Type B pancreatic cell (in vitro differentiated cells): Measurements from ENCODE around the gene PRR5L. TPM values are rescaled to one million over a fixed set of nuclear protein-coding genes. Genes with fewer than 3 reads are reported as not detected.

Experiments
- DNase-seq: peaks from one replicate; pipeline ENCODE4 v3.0.0; 2021; ENCODE audit warnings: mixed read lengths; ENCODE audit not compliant: unreplicated experiment; ENCODE audit errors: extremely low spot score
- H3K27ac Mint-ChIP-seq: 2 replicates; pipeline ENCODE4 v1.8.0; 2021; ENCODE audit warnings: mild to moderate bottlenecking, mixed read lengths
- H3K27me3 Mint-ChIP-seq: 2 replicates; pipeline ENCODE4 v1.8.0; 2021; ENCODE audit warnings: mixed read lengths
- H3K36me3 Mint-ChIP-seq: 2 replicates; pipeline ENCODE4 v1.8.0; 2021; ENCODE audit warnings: mixed read lengths
- H3K4me1 Mint-ChIP-seq: one replicate; pipeline ENCODE4 v1.8.0; 2021; ENCODE audit warnings: mixed read lengths; ENCODE audit not compliant: unreplicated experiment
- H3K4me3 Mint-ChIP-seq: 2 replicates; pipeline ENCODE4 v1.8.0; 2021; ENCODE audit warnings: mild to moderate bottlenecking, mixed read lengths
- H3K9me3 Mint-ChIP-seq: 2 replicates; pipeline ENCODE4 v1.8.0; 2021; ENCODE audit warnings: mixed read lengths
- CTCF ChIP-seq: fragments of 200-600 bp; sonication (generic); conservative IDR thresholded peaks from 2 replicates; pipeline ENCODE4 v1.5.0; 2021; ENCODE audit warnings: antibody characterized with exemption, mild to moderate bottlenecking
- total RNA-seq: library from RNA; stranded (reverse); gene quantifications from 2 replicates; pipeline ENCODE4 v1.2.1, GENCODE V29; 2021; ENCODE audit warnings: low replicate concordance

Gene PRR5L
- total RNA-seq, 1 donor from 2014 or later: 11.0 TPM

- no peaks in the 10 kb centered on the region for H3K36me3 Mint-ChIP-seq
- H3K4me1 Mint-ChIP-seq: peaks cover 12% of the 10 kb centered on the region
- H3K27me3 Mint-ChIP-seq: peaks cover 42% of the 10 kb centered on the region
- no peak for DNase-seq
- no peak overlapping the region for H3K27ac Mint-ChIP-seq
- no peaks in the 10 kb centered on the region for H3K9me3 Mint-ChIP-seq
- H3K4me3 Mint-ChIP-seq: no peak overlapping the region
- no peak for TF ChIP-seq CTCF
Observed at GRCh38 chr11:36371181-36371580, 75.1 kb downstream of the PRR5L start.

- H3K4me3 Mint-ChIP-seq: no peak overlapping the region
- H3K36me3 Mint-ChIP-seq: no peaks in the 10 kb centered on the region
- H3K27ac Mint-ChIP-seq: no peak overlapping the region
- H3K4me1 Mint-ChIP-seq: peaks cover 12% of the 10 kb centered on the region
- H3K27me3 Mint-ChIP-seq: peaks cover 45% of the 10 kb centered on the region
- DNase-seq: no peak
- no peaks in the 10 kb centered on the region for H3K9me3 Mint-ChIP-seq
- no peak for TF ChIP-seq CTCF
Observed at GRCh38 chr11:36371590-36371989, 75.5 kb downstream of the PRR5L start.

- H3K27ac Mint-ChIP-seq: no peak overlapping the region
- TF ChIP-seq CTCF: no peak
- H3K9me3 Mint-ChIP-seq: no peaks in the 10 kb centered on the region
- DNase-seq: no peak
- no peaks in the 10 kb centered on the region for H3K36me3 Mint-ChIP-seq
- peaks cover 12% of the 10 kb centered on the region for H3K4me1 Mint-ChIP-seq
- no peak overlapping the region for H3K4me3 Mint-ChIP-seq
- peaks cover 49% of the 10 kb centered on the region for H3K27me3 Mint-ChIP-seq
Observed at GRCh38 chr11:36372101-36372771, 76.1 kb downstream of the PRR5L start.

- Mint-ChIP-seq H3K4me1 (peaks cover 18% of the 10 kb centered on the region), H3K36me3 (no peaks in the 10 kb centered on the region), H3K27ac (peak overlapping the region; percentile 9)
Observed at GRCh38 chr11:36373016-36374010, 77.2 kb downstream of the PRR5L start.

GRCh38 chr11:36374726-36375125, 78.6 kb downstream of the PRR5L start:
- DNase-seq: no peak
- Mint-ChIP-seq H3K27me3 (peaks cover 67% of the 10 kb centered on the region), H3K27ac (no peak overlapping the region), H3K4me3 (no peak overlapping the region), H3K9me3 (no peaks in the 10 kb centered on the region), H3K36me3 (peaks cover 4% of the 10 kb centered on the region), H3K4me1 (peaks cover 19% of the 10 kb centered on the region)
- TF ChIP-seq CTCF: no peak

More at GRCh38 chr11:36373016-36374010, 77.2 kb downstream of the PRR5L start:
- Mint-ChIP-seq H3K4me3 (peak overlapping the region; percentile 42), H3K9me3 (no peaks in the 10 kb centered on the region), H3K27me3 (peaks cover 53% of the 10 kb centered on the region)
- TF ChIP-seq CTCF: no peak
- DNase-seq: no peak
